ENCODE results near the gene CCDC142.

- no peak for TF ChIP-seq CTCF (IDR thresholded peaks at IDR 0.05)
- peak; percentile 56; the same call in 1 of the 2 replicates for TF ChIP-seq JUND (IDR thresholded peaks at IDR 0.05)
- TF ChIP-seq RAD21 (IDR thresholded peaks at IDR 0.05; ENCODE audit: low read length), result no peak
- peak; percentile 89 for TF ChIP-seq ELF1 (IDR thresholded peaks at IDR 0.05)
- no peak for TF ChIP-seq USF1 (IDR thresholded peaks at IDR 0.05; ENCODE audit: borderline replicate concordance, low read depth)
- TF ChIP-seq USF2 (IDR thresholded peaks at IDR 0.05; ENCODE audit: borderline replicate concordance, low read depth, low read length), result no peak
- TF ChIP-seq SMC3 (IDR thresholded peaks at IDR 0.05; ENCODE audit: low read depth, low read length), result no peak
- peak; percentile 99 for TF ChIP-seq POLR2AphosphoS5 (IDR thresholded peaks at IDR 0.05; ENCODE audit: low read depth, low read length)
- peak; percentile 88 for TF ChIP-seq MAX (IDR thresholded peaks at IDR 0.05; ENCODE audit: low read depth)
- TF ChIP-seq TEAD4 (IDR thresholded peaks at IDR 0.05; ENCODE audit: borderline replicate concordance, insufficient read depth), result no peak
- TF ChIP-seq EP300 (IDR thresholded peaks at IDR 0.05; ENCODE audit: borderline replicate concordance in 1 of 2, low read depth in 1 of 2, low read length in 1 of 2), result no peak
- TF ChIP-seq MEF2A (IDR thresholded peaks at IDR 0.05; ENCODE audit: borderline replicate concordance, low read depth), result no peak
Observed at GRCh38 chr2:74472086-74472944, 10.5 kb downstream of the CCDC142 start, which contains the start of gene MRPL53.

Data from SK-N-SH (cell line).